ENCODE results near the gene NPDC1. TPM values are rescaled to one million over a fixed set of nuclear protein-coding genes. Genes with fewer than 3 reads are reported as not detected.

NPDC1 gene
- total RNA-seq, 1 donor from 2014 or later: 59.4 TPM

- H3K9me3 Mint-ChIP-seq: no peaks in the 10 kb centered on the region
- no peak overlapping the region for H3K27ac Mint-ChIP-seq
- no peaks in the 10 kb centered on the region for H3K36me3 Mint-ChIP-seq (ENCODE audit: low read depth)
- DNase-seq: no peak
- H3K4me1 Mint-ChIP-seq: no peaks in the 10 kb centered on the region
- H3K27me3 Mint-ChIP-seq: peaks cover 11% of the 10 kb centered on the region
- intact Hi-C loops (cut with micrococcal nuclease): no loop called here
- H3K4me3 Mint-ChIP-seq: no peak overlapping the region
Observed at GRCh38 chr9:137056739-137057415, 10.9 kb upstream of the NPDC1 start.

DNA sequence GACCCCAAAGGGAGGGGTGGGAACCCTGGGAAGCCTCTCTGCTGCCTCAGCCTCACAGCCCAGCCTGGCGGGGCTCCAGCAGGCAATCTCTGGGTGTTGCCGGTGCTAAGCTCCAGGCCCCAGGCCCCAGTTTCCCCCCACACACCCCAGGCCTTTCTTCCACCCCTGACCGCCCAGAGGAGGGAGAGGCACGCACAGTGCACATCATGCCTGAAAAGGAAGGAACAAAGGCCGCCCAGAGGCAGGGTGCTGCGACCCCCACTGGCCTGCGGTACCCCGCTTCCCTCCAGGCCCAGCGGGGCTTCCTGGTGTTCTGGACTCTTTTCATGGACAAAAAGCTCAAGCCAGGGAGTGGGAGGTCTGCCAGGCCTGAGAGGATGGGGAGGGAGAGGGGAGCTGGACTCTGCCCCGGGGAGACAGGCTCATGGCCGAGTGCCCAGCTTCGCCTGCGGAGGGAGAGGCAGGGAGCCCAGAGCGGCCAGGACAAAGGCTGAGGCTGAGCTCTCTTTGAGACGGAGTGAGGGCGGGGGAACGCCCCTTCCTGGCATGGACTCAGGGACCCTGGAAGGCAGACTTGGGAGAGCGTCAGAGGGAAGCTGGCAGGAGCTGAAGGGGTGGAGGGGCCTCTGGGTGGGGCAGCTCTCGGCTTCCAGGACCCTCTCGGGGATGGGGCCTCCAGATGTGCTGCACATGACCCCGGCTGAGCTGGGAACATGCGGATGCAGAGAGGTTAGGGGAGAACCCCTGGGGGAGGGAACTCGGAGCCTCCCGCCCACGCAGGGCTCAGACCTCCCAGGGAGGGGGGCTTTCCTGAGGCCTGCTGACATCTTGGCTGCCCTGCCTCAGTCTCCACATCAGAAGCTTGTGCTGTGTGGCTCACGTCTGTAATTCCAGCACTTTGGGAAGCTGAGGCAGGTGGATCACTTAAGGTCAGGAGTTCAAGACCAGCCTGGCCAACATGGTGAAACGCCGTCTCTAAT lies 9.7 kb upstream of the NPDC1 start:
- intact Hi-C loops (cut with micrococcal nuclease): no loop called here
- H3K9me3 Mint-ChIP-seq: no peaks in the 10 kb centered on the region
- H3K4me1 Mint-ChIP-seq: no peaks in the 10 kb centered on the region
- no peak overlapping the region for H3K4me3 Mint-ChIP-seq
- H3K36me3 Mint-ChIP-seq (ENCODE audit: low read depth): no peaks in the 10 kb centered on the region
- H3K27me3 Mint-ChIP-seq: peaks cover 13% of the 10 kb centered on the region
- DNase-seq: no peak
- H3K27ac Mint-ChIP-seq: no peak overlapping the region

- H3K4me1 Mint-ChIP-seq: no peaks in the 10 kb centered on the region
- H3K9me3 Mint-ChIP-seq: no peaks in the 10 kb centered on the region
- no peak overlapping the region for H3K4me3 Mint-ChIP-seq
- intact Hi-C loops (cut with micrococcal nuclease): no loop called here
- no peaks in the 10 kb centered on the region for H3K36me3 Mint-ChIP-seq (ENCODE audit: low read depth)
- H3K27me3 Mint-ChIP-seq: peaks cover 19% of the 10 kb centered on the region
- H3K27ac Mint-ChIP-seq: no peak overlapping the region
- DNase-seq: no peak
Observed at GRCh38 chr9:137054932-137055384, 9.0 kb upstream of the NPDC1 start.

GRCh38 chr9:137053944-137054931 lies 8.3 kb upstream of the NPDC1 start, which contains the start of gene ENTPD2:
ENTPD2 (minus strand) TSS chr9:137054061; CDS start chr9:137053997, 64 bp downstream.
- Mint-ChIP-seq H3K27ac (no peak within 1 kb of the TSS), H3K27me3 (peaks cover 25% of the 10 kb centered on the region), H3K36me3 (ENCODE audit: low read depth) (no peaks in the 10 kb centered on the region), H3K9me3 (no peaks in the 10 kb centered on the region), H3K4me3 (no peak within 1 kb of the TSS), H3K4me1 (peaks cover 1% of the 10 kb centered on the region)
- intact Hi-C loops (cut with micrococcal nuclease): no loop called here
- peak; percentile 84 for DNase-seq

DNA sequence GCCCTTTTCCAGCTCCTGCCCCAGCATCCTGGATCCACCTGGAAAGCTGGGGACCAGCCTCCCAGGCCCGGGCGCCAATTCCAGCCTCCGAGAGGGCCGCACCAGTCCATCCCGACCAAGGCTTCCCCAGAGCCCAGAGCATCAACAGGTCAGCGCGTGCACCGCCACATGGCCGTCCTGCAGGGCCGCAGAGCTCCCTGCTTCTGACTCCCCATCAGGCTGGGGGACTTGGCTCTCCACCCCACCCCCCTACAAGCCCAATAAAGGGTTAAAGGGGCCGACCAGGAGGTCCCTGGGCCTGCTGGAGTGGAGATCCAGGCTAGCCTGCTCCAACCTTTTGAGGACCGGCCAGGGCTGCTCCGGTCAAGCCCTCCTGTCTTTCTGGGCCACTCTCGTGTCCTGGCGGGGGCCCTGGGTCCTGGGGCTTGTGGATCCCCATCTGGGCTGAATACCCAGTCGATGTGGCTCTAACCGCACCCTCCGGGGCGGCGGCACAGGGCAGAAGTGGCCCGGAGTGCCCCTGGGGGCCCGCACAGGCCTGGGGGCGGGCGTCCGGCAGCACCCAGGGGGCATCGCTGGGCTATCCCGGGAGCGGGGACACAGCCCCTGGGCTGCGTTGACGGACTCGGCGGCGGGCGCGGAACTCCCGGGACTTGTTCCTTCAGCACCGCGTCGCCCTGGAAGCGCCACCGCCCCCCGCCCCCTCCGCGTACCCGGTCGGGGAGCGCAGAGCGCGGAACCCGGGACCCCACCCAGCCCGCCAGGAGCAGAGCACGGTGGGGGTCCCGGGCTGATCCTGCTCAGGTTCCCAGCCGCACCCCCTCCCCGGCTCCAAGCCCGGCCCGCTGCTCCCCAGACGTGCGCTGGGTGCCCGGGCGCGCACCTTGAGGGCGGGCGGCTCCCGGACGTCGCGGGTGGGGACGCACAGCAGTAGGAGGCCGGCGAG lies 7.3 kb upstream of the NPDC1 start:
- intact Hi-C loops (cut with micrococcal nuclease): no loop called here
- no peak overlapping the region for H3K4me3 Mint-ChIP-seq

DNA sequence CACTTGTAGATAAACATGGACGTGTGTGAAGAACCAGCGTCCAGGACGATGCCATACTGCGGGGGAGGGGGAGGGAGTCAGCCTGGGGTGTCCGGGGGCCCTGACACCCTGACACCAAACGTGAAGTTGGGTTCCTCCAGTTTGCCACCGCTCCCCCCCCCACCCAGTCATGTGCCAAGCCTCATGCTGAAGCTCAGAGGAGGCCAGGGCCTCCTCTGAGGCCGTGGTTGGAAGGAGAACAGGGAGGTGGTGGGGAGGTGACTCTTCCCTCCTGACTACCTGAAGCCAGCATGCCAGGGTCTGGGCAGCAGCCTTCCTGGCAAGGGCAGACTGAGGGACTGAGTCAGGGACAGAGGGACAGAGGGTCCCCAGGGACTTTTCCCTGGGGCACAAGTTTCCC lies 6.3 kb upstream of the NPDC1 start:
- Mint-ChIP-seq H3K9me3 (no peaks in the 10 kb centered on the region), H3K4me1 (peaks cover 1% of the 10 kb centered on the region), H3K4me3 (no peak overlapping the region), H3K27ac (no peak overlapping the region), H3K36me3 (ENCODE audit: low read depth) (no peaks in the 10 kb centered on the region), H3K27me3 (peaks cover 34% of the 10 kb centered on the region)
- no peak for DNase-seq
- intact Hi-C loops (cut with micrococcal nuclease): no loop called here

More for the DNA sequence above, 7.3 kb upstream of the NPDC1 start:
- Mint-ChIP-seq H3K27me3 (peaks cover 25% of the 10 kb centered on the region), H3K4me1 (peaks cover 1% of the 10 kb centered on the region), H3K36me3 (ENCODE audit: low read depth) (no peaks in the 10 kb centered on the region), H3K27ac (no peak overlapping the region), H3K9me3 (no peaks in the 10 kb centered on the region)
- no peak for DNase-seq

DNA sequence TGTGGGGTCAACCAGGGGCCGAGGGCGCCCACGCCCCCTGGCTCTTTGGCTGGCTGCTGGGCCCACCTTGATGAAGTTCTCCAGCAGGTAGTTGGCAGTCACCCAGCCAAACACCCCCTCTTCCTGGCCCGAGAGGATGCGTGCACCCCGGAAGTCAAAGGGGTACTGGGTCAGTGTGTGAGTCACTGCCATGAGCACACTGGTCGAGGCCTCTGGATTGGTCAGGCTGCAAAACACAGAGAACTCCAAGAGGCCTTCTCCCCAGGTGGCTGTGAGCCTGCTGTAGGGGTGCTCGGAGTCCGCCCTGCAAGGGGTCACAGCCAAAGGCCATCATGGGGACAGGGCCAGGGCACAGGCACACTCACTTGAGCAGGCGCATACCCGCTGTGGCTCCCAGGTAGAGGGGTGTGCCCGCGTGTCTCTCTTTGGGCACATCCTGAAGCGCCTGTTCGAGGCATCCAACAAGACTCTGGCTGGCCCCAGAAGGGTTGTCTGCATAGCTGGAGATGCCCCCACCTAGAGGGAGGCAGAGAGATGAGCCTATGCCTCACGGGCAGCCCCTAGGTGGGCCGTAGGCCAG lies 5.3 kb upstream of the NPDC1 start:
- DNase-seq: no peak
- no peaks in the 10 kb centered on the region for H3K9me3 Mint-ChIP-seq
- no peak overlapping the region for H3K27ac Mint-ChIP-seq
- peaks cover 34% of the 10 kb centered on the region for H3K27me3 Mint-ChIP-seq
- intact Hi-C loops (cut with micrococcal nuclease): no loop called here
- H3K4me3 Mint-ChIP-seq: no peak overlapping the region
- H3K4me1 Mint-ChIP-seq: peaks cover 1% of the 10 kb centered on the region
- no peaks in the 10 kb centered on the region for H3K36me3 Mint-ChIP-seq (ENCODE audit: low read depth)

DNA sequence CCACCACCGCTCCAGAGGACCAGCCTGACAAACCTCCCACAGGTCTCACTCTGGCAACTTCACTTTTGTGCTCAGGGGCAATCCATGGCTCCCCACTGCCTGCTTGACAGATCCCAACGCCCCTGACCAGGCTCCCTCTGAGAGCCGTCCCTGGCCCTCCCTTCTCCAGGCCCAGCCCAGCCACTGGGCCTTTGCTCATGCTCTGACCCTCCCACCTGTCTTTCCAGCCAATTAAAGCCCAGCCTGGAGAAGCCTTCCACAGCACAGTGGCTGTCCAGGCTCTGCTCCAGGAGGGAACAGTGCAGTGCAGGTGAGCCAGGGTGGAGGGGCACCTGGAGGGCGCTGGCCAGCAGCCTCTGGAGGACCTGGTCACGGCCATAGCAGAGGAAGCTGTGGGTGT lies 4.6 kb upstream of the NPDC1 start:
- Mint-ChIP-seq H3K4me3 (no peak overlapping the region), H3K27me3 (peaks cover 34% of the 10 kb centered on the region), H3K36me3 (ENCODE audit: low read depth) (no peaks in the 10 kb centered on the region), H3K4me1 (peaks cover 1% of the 10 kb centered on the region), H3K27ac (no peak overlapping the region), H3K9me3 (no peaks in the 10 kb centered on the region)
- intact Hi-C loops (cut with micrococcal nuclease): no loop called here
- no peak for DNase-seq

DNA sequence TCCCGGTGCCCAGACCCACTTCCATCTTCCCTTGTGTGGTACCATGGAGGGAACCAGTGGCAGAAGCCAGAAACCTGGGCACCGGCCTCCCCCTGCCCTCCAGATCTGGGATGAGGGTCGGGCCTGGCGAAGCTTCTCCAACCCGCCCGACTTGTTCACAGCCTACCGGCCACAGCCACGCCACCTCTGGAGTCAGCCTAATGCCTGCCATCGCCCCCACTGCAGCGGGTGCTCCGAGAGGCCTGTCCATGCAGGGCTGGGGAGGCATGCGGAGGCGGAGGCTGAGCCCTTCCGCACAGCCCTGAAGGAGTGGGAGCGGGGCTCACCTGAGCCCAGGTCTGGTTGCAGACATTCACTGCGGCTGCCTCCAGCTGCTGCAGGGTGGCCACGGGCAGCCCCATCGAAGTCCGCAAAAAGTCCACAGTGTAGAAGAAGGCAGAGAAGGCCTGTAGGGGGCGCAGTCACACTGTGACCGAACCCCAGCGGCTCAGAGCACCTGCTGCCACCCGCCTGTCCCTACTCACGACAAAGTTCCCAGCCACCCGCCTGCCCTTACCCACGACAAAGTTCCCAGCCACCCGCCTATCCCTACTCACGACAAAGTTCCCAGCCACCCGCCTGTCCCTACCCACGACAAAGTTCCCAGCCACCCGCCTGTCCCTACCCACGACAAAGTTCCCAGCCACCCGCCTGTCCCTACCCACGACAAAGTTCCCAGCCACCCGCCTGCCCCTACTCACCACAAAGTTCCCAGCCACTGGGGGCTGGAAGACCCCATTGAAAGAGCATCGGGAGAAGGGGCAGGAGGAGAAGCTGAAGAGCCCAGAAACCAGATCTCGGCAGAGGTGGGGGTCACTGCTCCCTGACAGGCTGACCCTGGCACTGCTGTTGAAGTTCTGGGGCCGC lies 3.8 kb upstream of the NPDC1 start:
- intact Hi-C loops (cut with micrococcal nuclease): loop anchor here (5.0 to 10.0 kb wide), 3 partner anchors 78 to 202 kb away; partner anchors contain the start of genes LRRC26, PHPT1 and TMEM210
- H3K4me3 Mint-ChIP-seq: no peak overlapping the region
- DNase-seq: peak; percentile 88
- peaks cover 5% of the 10 kb centered on the region for H3K4me1 Mint-ChIP-seq
- peak overlapping the region; percentile 34 for H3K27ac Mint-ChIP-seq
- H3K27me3 Mint-ChIP-seq: peaks cover 38% of the 10 kb centered on the region
- H3K36me3 Mint-ChIP-seq (ENCODE audit: low read depth): no peaks in the 10 kb centered on the region
- no peaks in the 10 kb centered on the region for H3K9me3 Mint-ChIP-seq

DNA sequence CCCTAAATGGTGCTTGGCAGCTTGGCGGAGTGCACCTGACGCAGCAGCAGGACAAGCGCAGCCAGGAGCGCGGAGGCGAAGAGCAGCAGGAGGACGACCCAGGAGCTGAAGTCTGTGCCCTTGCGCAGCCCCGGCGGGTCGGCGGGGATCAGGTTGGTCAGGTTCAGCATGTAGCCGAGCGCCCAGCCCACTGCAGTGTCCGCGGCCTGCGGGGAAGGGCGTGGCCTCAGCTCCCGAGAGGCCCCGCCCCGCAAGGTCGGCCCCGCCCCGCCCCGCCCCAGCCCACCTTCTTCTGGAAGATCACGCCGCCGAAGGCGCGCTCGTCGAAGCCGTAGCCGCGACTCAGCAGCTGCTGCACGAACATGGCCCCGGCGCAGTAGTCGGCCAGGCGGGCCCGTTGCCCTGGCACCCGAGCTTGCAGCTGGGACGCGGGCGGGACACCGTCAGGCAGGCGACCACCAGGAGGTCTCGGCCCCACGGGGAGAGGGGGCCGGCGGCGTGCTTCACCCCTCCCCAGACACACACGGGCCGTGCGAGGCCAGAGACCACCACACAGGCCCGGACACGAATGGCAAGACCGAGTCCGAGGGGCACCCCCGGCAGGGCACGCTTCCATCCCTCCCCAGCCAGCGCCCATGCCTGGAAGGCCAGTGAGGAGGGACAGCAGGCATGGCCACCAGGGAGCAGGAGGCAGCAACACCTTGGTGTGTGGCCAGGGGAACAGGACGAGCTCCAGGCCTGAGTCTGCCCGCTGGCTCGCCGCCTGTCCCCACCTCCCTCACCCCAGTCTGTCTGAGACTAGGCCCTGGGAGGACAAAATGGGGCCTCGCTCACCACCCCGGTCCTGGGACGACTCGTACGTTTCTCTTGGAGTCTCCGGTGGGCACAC lies 2.9 kb upstream of the NPDC1 start:
- H3K27me3 Mint-ChIP-seq: peaks cover 40% of the 10 kb centered on the region
- no peak overlapping the region for H3K27ac Mint-ChIP-seq
- H3K4me3 Mint-ChIP-seq: no peak overlapping the region
- no peaks in the 10 kb centered on the region for H3K36me3 Mint-ChIP-seq (ENCODE audit: low read depth)
- DNase-seq: no peak
- intact Hi-C loops (cut with micrococcal nuclease): loop anchor here (5.0 to 10.0 kb wide), 3 partner anchors 78 to 202 kb away; partner anchors contain the start of genes LRRC26, PHPT1 and TMEM210
- no peaks in the 10 kb centered on the region for H3K9me3 Mint-ChIP-seq
- peaks cover 7% of the 10 kb centered on the region for H3K4me1 Mint-ChIP-seq

Data from activated CD4-positive, alpha-beta T cell treated with anti-CD3 and anti-CD28 coated beads, Interleukin-2, amount 10 ng/mL, durations not matched to agents 24 days and 14 days (primary cell).